B cell (primary cell): ENCODE measurements around the gene AMFR.

Experiments
- CTCF ChIP-seq: fragments of 200-600 bp; IDR thresholded peaks from one replicate; pipeline ENCODE4 v1.8.0; 2022; ENCODE audit warnings: antibody characterized with exemption, mild to moderate bottlenecking
- EZH2 ChIP-seq: IDR thresholded peaks from 2 replicates; pipeline ENCODE4 v1.6.1; 2012; ENCODE audit warnings: borderline replicate concordance, low read depth, mild to moderate bottlenecking, moderate library complexity, low read length; ENCODE audit not compliant: insufficient read depth, poor library complexity, severe bottlenecking

DNA sequence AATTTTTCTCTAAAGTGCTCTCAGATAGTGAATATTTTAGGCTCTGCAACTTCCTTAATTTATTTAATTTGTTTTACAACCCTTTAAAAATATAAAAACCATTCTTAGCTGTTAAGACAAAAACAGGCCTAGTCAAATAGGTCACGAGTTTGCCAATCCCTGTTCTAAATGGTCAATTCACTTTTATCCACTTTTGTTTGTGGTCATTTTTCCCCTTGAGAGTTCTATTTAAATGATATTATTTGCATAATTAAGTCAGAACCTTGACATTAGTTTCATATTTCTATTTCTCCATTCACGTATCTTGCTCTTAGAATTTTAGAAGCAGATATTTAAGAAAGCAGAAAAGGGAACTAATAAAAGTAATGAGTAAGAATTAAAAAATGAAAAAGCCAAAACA, 4.0 kb downstream of the AMFR start:
- TF ChIP-seq EZH2: no peak
- TF ChIP-seq CTCF: no peak
